IPS DF 6.9 (cell line): ENCODE results near the gene FGF12.
A peak's percentile ranks its signal among the peaks of the same experiment; 100 is the strongest.

ENCODE experiments used
- DNase-seq: peaks from one replicate; pipeline ENCODE4 v3.0.0-alpha.2; 2013; ENCODE audit warnings: low read depth, low spot score
- H3K27ac ChIP-seq: one replicate; pipeline ENCODE4 v1.5.1; 2013; ENCODE audit warnings: low read length, control low read depth
- H3K27me3 ChIP-seq: 2 replicates; pipeline ENCODE4 v1.6.1; 2013; ENCODE audit warnings: mild to moderate bottlenecking, low read length; ENCODE audit not compliant: control insufficient read depth, insufficient read depth
- H3K36me3 ChIP-seq: 2 replicates; pipeline ENCODE4 v1.6.1; 2013; ENCODE audit warnings: low read length; ENCODE audit not compliant: control insufficient read depth, insufficient read depth
- H3K4me1 ChIP-seq: 2 replicates; pipeline ENCODE4 v1.6.1; 2013; ENCODE audit warnings: low read length; ENCODE audit not compliant: control insufficient read depth, insufficient read depth
- H3K4me3 ChIP-seq: 2 replicates; pipeline ENCODE4 v1.5.1; 2013; ENCODE audit warnings: mild to moderate bottlenecking, low read length
- H3K9me3 ChIP-seq: 2 replicates; pipeline ENCODE4 v1.6.1; 2013; ENCODE audit warnings: low read length, inconsistent platforms; ENCODE audit not compliant: control insufficient read depth, insufficient read depth
- WGBS: extraction: QIAGEN DNeasy Blood & Tissue Kit; methylation state at CpG from one replicate; pipeline ENCODE4 v1.1.7; 2013; ENCODE audit warnings: mixed read lengths, missing lambda C conversion rate; ENCODE audit not compliant: insufficient read length, insufficient coverage; 5-methylcytosine and 5-hydroxymethylcytosine counted together

The FGF12 gene

DNA sequence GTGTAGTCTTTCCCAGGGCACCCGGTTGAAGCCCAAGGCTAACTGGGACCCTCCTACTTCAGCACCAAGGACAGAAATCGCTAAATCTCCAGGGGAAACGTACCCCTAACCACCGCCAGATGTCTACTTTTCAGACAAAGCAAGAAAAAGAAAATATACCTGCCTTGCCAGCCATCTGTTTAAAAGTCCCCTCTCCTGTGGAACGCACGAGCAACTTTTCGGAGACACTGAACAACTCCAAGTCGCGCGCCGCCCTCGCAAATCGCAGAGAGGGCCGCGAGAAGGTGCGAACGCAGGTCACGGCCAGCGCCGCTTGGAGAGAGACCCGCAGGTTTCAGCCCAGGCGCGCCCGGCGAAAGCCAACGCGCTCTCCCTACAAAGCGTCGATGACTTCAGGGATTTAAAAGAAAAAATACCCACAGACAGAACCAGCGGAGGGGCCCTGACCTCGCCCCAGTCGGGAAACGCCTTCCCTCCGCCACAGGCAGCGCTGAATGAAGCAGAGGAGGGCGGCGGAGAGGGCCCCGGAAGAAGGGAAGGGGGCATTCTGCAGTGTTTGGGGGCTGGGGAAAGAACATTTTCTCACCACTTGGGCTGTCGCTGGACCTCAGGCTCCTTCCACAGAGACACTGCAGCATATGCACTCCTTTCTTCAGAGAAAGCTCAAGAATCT lies 213.1 kb downstream of the FGF12 start:
- Histone ChIP-seq H3K36me3 (no peaks in the 10 kb centered on the region), H3K27ac (no peak overlapping the region), H3K4me3 (peak overlapping the region; percentile 90; the same call in 1 of the 2 replicates), H3K27me3 (no peaks in the 10 kb centered on the region), H3K4me1 (no peaks in the 10 kb centered on the region), H3K9me3 (no peaks in the 10 kb centered on the region)
- no peak for DNase-seq
- no CpG with 5 or more reads among the region's 39 CpGs for WGBS

DNA sequence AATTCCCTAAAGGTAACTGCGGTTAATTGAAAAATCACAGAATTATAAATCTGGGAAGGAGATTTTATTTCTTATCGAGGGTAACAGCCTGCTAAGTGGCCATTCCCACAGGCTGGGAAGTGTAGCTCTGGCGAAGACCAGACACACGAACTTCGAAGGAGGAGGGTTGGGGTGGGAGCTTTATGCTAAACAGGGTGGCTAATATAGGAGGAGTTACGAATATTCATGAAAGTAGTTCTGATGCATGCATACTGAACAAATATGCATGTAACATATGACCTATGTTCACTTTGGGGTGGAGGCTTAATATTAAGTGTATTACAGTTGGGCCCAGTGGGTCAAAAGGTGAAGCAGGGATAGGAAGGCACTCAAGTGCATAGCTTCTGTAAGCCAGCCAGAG lies 221.6 kb downstream of the FGF12 start:
- Histone ChIP-seq H3K4me1 (no peaks in the 10 kb centered on the region), H3K27ac (no peak overlapping the region), H3K4me3 (no peak overlapping the region), H3K27me3 (no peaks in the 10 kb centered on the region), H3K36me3 (no peaks in the 10 kb centered on the region), H3K9me3 (no peaks in the 10 kb centered on the region)
- no CpG with 5 or more reads among the region's 6 CpGs for WGBS
- no peak for DNase-seq

DNA sequence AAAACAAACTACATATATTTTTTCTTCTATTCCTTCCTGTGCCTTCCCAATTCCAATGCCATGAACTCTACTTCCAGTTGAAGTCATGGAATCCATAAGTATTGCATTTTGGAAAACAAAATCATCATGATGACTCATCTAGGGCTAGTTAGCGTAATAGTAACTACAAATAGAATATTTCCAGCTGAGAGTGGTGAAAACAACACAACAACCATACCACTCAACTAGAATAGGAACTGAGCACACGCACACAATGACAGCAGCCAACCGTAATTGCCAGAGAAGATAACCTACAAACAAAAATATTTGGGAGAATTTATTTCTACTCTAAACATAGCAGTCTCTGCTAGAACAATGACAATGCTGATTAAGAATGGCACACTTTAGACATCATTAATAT lies 225.9 kb downstream of the FGF12 start:
- Histone ChIP-seq H3K4me1 (no peaks in the 10 kb centered on the region), H3K27ac (no peak overlapping the region), H3K36me3 (no peaks in the 10 kb centered on the region), H3K4me3 (no peak overlapping the region), H3K9me3 (no peaks in the 10 kb centered on the region), H3K27me3 (no peaks in the 10 kb centered on the region)
- no peak for DNase-seq
- no CpG with 5 or more reads among the region's 3 CpGs for WGBS

DNA sequence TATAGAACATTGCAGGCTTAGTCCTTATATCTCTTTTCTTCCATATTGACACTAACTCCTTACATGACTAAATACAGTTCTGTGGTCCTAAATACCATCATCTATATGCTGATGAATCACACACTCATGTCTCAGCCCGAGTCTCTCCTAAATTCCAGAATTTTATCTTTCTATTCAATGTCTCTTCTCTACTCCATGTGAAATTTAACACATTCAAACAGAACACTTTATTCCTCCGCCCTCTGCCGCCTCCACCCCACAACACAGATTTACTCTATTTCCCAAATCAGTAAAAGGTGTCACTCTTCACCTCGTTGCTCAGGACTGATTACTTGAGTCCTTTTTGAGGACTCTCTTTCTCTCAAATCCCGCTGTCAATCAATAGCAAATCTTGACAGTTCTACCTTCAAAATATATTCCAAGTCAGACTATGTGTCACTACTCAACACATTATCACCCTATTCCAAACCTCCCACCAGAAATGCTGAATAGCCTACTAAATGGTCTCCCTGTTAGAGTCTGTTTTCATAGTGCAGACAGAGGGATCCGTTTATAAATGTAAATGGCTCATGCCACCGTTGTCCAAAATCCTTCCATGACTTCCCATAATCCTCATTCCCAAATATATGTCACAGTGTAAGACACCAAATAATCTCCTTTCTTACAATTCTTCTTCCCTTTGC lies 230.3 kb downstream of the FGF12 start:
- H3K27ac ChIP-seq = no peak overlapping the region
- H3K4me3 ChIP-seq = no peak overlapping the region
- DNase-seq = no peak
- WGBS = no CpG with 5 or more reads among the region's 7 CpGs
- H3K27me3 ChIP-seq = no peaks in the 10 kb centered on the region
- no peaks in the 10 kb centered on the region for H3K36me3 ChIP-seq
- H3K4me1 ChIP-seq = no peaks in the 10 kb centered on the region
- no peaks in the 10 kb centered on the region for H3K9me3 ChIP-seq

DNA sequence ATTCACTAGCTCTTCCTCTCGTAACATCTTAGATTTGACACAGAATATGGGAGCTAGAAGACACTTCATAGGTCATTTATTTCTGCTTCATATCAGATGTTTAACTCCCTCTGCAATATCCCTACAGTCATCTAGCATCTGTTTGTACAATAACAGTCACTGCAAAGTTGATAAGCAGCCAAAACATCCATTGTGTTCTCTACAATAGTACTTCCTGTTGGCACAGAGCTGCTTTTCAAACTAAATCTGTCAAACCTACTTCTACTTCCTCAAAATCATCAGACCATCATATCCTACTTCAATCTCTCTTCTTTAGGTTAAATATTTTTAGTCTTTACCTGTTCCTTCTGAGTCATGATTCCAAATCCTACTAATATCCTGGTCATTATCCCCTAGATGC lies 233.2 kb downstream of the FGF12 start:
- H3K27ac ChIP-seq = no peak overlapping the region
- WGBS = no CpG with 5 or more reads among the region's 1 CpG
- no peaks in the 10 kb centered on the region for H3K4me1 ChIP-seq
- no peak overlapping the region for H3K4me3 ChIP-seq
- no peaks in the 10 kb centered on the region for H3K36me3 ChIP-seq
- no peak for DNase-seq
- no peaks in the 10 kb centered on the region for H3K9me3 ChIP-seq
- no peaks in the 10 kb centered on the region for H3K27me3 ChIP-seq

DNA sequence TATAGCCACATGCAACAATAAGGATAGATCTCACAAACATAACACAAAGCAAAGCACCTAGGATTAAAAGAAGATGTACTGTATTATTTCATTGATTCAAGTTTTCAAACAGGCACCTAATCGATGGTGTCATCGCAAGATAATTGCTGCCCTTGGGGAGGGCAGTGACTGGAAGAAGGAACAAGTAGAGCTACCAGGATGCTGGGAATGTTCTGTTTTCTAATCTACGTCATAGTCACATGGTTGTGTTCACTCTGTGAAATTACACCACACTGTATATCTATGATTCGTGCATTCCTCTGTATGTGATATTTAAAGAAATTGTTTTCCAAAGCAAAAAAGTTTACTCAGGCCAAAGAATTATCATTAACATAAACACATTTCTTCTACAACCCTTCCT lies 236.6 kb downstream of the FGF12 start:
- Histone ChIP-seq H3K4me1 (no peaks in the 10 kb centered on the region), H3K36me3 (no peaks in the 10 kb centered on the region), H3K27ac (no peak overlapping the region), H3K9me3 (no peaks in the 10 kb centered on the region), H3K4me3 (no peak overlapping the region), H3K27me3 (no peaks in the 10 kb centered on the region)
- WGBS = no CpG with 5 or more reads among the region's 4 CpGs
- no peak for DNase-seq

DNA sequence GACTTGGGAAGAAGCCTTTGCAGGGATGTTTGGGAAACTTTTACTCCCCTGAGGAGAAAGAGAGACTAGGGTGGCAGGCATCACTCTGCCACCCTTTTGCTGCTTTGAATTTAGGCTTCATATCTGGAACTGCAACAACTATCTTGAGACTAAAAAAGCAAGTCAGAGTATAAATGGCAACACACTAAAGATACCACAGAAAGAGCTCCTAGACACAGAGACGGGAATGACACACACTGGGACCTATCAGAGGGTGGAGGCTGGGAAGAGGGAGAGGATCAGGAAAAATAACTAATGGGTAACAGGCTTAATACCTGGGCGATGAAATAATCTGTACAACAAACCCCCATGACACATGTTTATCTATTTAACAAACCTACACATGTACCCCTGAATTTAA lies 237.8 kb downstream of the FGF12 start:
- WGBS = no CpG with 5 or more reads among the region's 2 CpGs

DNA sequence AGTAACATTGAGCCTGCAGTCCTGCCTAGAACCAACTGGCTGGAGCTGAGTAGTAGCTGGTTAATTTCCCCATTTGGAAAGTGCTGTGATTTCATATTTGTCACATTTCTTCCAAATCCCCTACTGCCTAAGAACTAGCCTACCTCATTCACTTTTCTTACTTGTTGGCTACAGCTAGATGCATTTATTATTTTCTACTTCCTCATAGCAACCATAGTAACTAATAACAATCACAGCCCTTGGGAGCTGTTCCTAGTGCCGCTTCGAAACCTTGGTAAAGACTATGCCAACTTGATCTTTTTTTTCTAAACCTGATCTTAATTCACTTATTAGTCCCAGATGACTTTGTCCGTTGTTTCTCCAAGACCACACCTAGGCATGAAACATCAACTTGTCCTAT lies 240.3 kb downstream of the FGF12 start:
- Histone ChIP-seq H3K4me3 (no peak overlapping the region), H3K9me3 (no peaks in the 10 kb centered on the region), H3K27ac (no peak overlapping the region), H3K27me3 (no peaks in the 10 kb centered on the region), H3K36me3 (no peaks in the 10 kb centered on the region), H3K4me1 (no peaks in the 10 kb centered on the region)
- no peak for DNase-seq
- WGBS = no CpG with 5 or more reads among the region's 3 CpGs

More for the DNA sequence above, 237.8 kb downstream of the FGF12 start:
- H3K36me3 ChIP-seq = no peaks in the 10 kb centered on the region
- no peaks in the 10 kb centered on the region for H3K4me1 ChIP-seq
- no peak overlapping the region for H3K27ac ChIP-seq
- no peaks in the 10 kb centered on the region for H3K9me3 ChIP-seq
- H3K4me3 ChIP-seq = no peak overlapping the region
- H3K27me3 ChIP-seq = no peaks in the 10 kb centered on the region
- DNase-seq = no peak

DNA sequence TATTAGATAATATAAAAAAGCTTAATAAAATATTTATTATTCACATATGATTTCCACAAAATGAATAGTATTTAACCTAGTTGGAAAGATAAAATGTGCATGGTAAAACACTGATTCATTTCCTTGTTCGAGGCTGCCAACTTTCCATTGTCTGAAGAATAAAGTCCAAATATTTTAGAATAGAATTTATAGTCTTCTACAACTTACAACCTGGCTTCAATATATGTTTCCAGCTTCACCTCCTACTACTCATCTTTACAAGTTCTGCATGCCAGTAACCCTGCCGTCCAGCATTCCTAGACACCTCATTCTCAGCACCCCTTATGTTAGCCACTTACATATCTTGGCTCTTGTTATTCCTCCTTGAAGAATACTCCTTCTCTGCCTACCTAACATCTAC lies 244.5 kb downstream of the FGF12 start:
- no peaks in the 10 kb centered on the region for H3K27me3 ChIP-seq
- H3K36me3 ChIP-seq = no peaks in the 10 kb centered on the region
- no peaks in the 10 kb centered on the region for H3K4me1 ChIP-seq
- H3K4me3 ChIP-seq = no peak overlapping the region
- no CpG with 5 or more reads among the region's 2 CpGs for WGBS
- no peak for DNase-seq
- no peak overlapping the region for H3K27ac ChIP-seq
- H3K9me3 ChIP-seq = no peaks in the 10 kb centered on the region

DNA sequence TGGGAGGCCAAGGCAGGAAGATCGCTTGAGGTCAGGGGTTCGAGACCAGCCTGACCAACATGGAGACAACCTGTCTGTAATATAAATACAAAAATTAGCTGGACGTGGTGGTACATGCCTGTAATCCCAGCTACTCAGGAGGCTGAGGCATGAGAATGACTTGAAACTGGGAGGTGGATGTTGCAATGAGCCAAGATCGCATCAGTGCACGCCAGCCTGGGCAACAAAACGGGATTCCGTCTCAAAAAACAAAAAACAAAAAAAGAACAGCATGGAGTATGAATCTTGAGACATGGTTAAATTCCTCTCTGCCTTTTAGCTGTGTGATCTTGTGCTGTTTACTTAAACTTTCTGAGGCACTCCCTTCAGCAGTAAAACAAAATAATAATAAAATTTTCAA lies 244.9 kb downstream of the FGF12 start:
- Histone ChIP-seq H3K27me3 (no peaks in the 10 kb centered on the region), H3K36me3 (no peaks in the 10 kb centered on the region), H3K4me1 (no peaks in the 10 kb centered on the region), H3K27ac (no peak overlapping the region), H3K4me3 (no peak overlapping the region), H3K9me3 (no peaks in the 10 kb centered on the region)
- DNase-seq = no peak
- WGBS = no CpG with 5 or more reads among the region's 7 CpGs

DNA sequence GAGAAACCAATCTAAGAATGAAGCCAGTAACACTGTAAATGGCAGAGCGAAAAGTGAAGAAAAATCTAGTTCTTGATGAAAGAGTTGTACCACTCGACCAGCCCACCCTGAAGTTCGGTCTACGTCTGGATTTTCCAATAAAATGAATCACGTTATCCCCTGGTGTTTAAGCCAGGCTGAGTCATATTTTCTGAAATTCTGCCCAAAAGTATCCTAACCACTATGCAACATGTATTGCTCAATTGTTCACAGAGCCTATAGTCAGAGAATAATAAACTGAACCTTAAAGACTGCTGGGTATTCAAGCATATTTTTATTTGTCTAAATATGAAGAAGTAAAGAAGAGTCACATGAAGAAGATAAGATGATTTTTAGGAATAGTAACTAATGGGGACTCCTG lies 245.7 kb downstream of the FGF12 start:
- DNase-seq = no peak
- Histone ChIP-seq H3K9me3 (no peaks in the 10 kb centered on the region), H3K36me3 (no peaks in the 10 kb centered on the region), H3K27me3 (no peaks in the 10 kb centered on the region), H3K4me1 (no peaks in the 10 kb centered on the region), H3K4me3 (no peak overlapping the region), H3K27ac (no peak overlapping the region)
- WGBS = no CpG with 5 or more reads among the region's 5 CpGs
